Esophagus muscularis mucosa (tissue), 4 donors: ENCODE measurements around the gene FNBP1. TPM values are rescaled to one million over a fixed set of nuclear protein-coding genes. Genes with fewer than 3 reads are reported as not detected.

Source experiments
- DNase-seq: peaks from one replicate; pipeline ENCODE4 v3.0.0-alpha.2; 2017; ENCODE audit errors: extremely low spot score
- H3K27ac ChIP-seq, 4 donors: fragments of 200-600 bp; sonication (generic); replicated peaks in 1 of 4; 1 replicate in 3 of 4; 2 replicates in 1 of 4; pipeline ENCODE4 v1.5.1; 2016 to 2019; ENCODE audit warnings: mild to moderate bottlenecking in 1 of 4
- H3K27me3 ChIP-seq, 4 donors: fragments of 200-600 bp; sonication (generic); one replicate each; pipeline versions ENCODE4 v1.5.1 to v1.6.0; 2016 to 2019
- H3K36me3 ChIP-seq, 4 donors: fragments of 200-600 bp; sonication (generic); one replicate each; pipeline ENCODE4 v1.5.1; 2016 to 2019
- H3K4me1 ChIP-seq, 4 donors: fragments of 200-600 bp; sonication (generic); one replicate each; pipeline ENCODE4 v1.5.1; 2016 to 2019
- H3K4me3 ChIP-seq, 4 donors: fragments of 200-600 bp; sonication (generic); 1 replicate in 2 of 4; 2 replicates in 2 of 4; pipeline ENCODE4 v1.5.1; 2016 to 2019; ENCODE audit warnings: mild to moderate bottlenecking in 4 of 4, moderate library complexity in 1 of 4
- H3K9me3 ChIP-seq, 4 donors: fragments of 200-600 bp; sonication (generic); 1 replicate in 3 of 4; 2 replicates in 1 of 4; pipeline ENCODE4 v1.5.1; 2016 to 2019
- CTCF ChIP-seq, 3 experiments: fragments of 200-600 bp in 2 of 3; fragments of 450-650 bp in 1 of 3; sonication (generic) in 2 of 3; IDR thresholded peaks; one replicate each; pipeline ENCODE4 v1.5.1; 2017 to 2019; ENCODE audit warnings: antibody characterized with exemption in 3 of 3, mild to moderate bottlenecking in 2 of 3, moderate library complexity in 1 of 3
- EP300 ChIP-seq: sonication (generic); formaldehyde crosslinking; IDR thresholded peaks from one replicate; pipeline ENCODE4 v1.6.1; 2017; ENCODE audit warnings: antibody characterized with exemption
- POLR2A ChIP-seq: fragments of 450-650 bp; IDR thresholded peaks from one replicate; pipeline ENCODE4 v1.6.1; 2017; ENCODE audit warnings: antibody characterized with exemption, moderate library complexity, mild to moderate bottlenecking, low read depth
- POLR2AphosphoS5 ChIP-seq, 2 donors: sonication (generic); formaldehyde crosslinking; IDR thresholded peaks; one replicate each; pipeline ENCODE4 v1.6.1; 2017; ENCODE audit warnings: antibody characterized with exemption in 2 of 2
- WGBS: methylation state at CpG from one replicate; pipeline ENCODE4 v1.1.5; 2018; 5-methylcytosine and 5-hydroxymethylcytosine counted together
- intact Hi-C: fragments of 100-400 bp; cut with DNase I; formaldehyde crosslinking; loops from one replicate; pipeline ENCODE4 v1.15.1; 2023
- total RNA-seq, 4 donors: library from RNA; depleted of rRNA; stranded (reverse); fragments of >200 nt; gene quantifications; one replicate each; pipeline versions ENCODE4 v1.1.0 to v1.2.1, GENCODE V29; 2016

FNBP1 gene
- total RNA-seq, 4 donors from 2014 or later = 177 to 317 (median 254) TPM

- Histone ChIP-seq H3K9me3 (no peaks in the 10 kb centered on the region), H3K36me3 (peaks cover 0 to 10% (median 4%) of the 10 kb centered on the region in 4 donors), H3K4me3 (no peak overlapping the region), H3K27me3 (no peaks in the 10 kb centered on the region), H3K4me1 (peaks cover 58 to 90% (median 89%) of the 10 kb centered on the region in 4 donors), H3K27ac (peak overlapping the region; percentile 73 to 83 (median 82))
- WGBS = 51% methylated on average over 4 of the region's 4 CpGs
- intact Hi-C loops = no loop called here
- TF ChIP-seq CTCF (IDR thresholded peaks at IDR 0.05) (no peak), POLR2A (no peak), POLR2AphosphoS5 (IDR thresholded peaks at IDR 0.05) (no peak), EP300 (no peak)
- DNase-seq = no peak
Observed at GRCh38 chr9:129934041-129934591, 108.9 kb downstream of the FNBP1 start.

- DNase-seq = no peak
- Histone ChIP-seq H3K4me1 (peaks cover 52 to 83% (median 82%) of the 10 kb centered on the region in 4 donors), H3K27me3 (no peaks in the 10 kb centered on the region), H3K9me3 (no peaks in the 10 kb centered on the region), H3K36me3 (peaks cover 6 to 17% (median 11%) of the 10 kb centered on the region in 4 donors), H3K4me3 (no peak overlapping the region), H3K27ac (peak overlapping the region; percentile 73 to 83 (median 82))
- intact Hi-C loops = no loop called here
- WGBS = 46% methylated on average over 8 of the region's 8 CpGs
- TF ChIP-seq CTCF (IDR thresholded peaks at IDR 0.05) (no peak), POLR2AphosphoS5 (IDR thresholded peaks at IDR 0.05) (no peak), EP300 (no peak), POLR2A (no peak)
Observed at GRCh38 chr9:129933185-129934040, 109.6 kb downstream of the FNBP1 start.

- Histone ChIP-seq H3K9me3 (no peaks in the 10 kb centered on the region), H3K27me3 (no peaks in the 10 kb centered on the region), H3K27ac (peak overlapping the region; percentile 73 to 83 (median 82)), H3K36me3 (peaks cover 11 to 26% (median 19%) of the 10 kb centered on the region in 4 donors), H3K4me3 (peak overlapping the region in 2 of 4 donors; percentile 1 to 24), H3K4me1 (peaks cover 44 to 74% (median 73%) of the 10 kb centered on the region in 4 donors)
- intact Hi-C loops = no loop called here
- DNase-seq = no peak
- TF ChIP-seq POLR2A (no peak), CTCF (IDR thresholded peaks at IDR 0.05) (no peak), POLR2AphosphoS5 (IDR thresholded peaks at IDR 0.05) (no peak), EP300 (no peak)
- 16% methylated on average over 8 of the region's 8 CpGs for WGBS
Observed at GRCh38 chr9:129932303-129933151, 110.5 kb downstream of the FNBP1 start.

- no peak overlapping the region for H3K4me3 ChIP-seq
- 95% methylated on average over 2 of the region's 2 CpGs for WGBS
- peaks cover 28 to 44% (median 36%) of the 10 kb centered on the region in 4 donors for H3K36me3 ChIP-seq
- DNase-seq = no peak
- H3K4me1 ChIP-seq = peaks cover 42 to 58% (median 56%) of the 10 kb centered on the region in 4 donors
- peak overlapping the region; percentile 73 to 83 (median 82) for H3K27ac ChIP-seq
- no peaks in the 10 kb centered on the region for H3K27me3 ChIP-seq
- H3K9me3 ChIP-seq = no peaks in the 10 kb centered on the region
- intact Hi-C loops = no loop called here
- TF ChIP-seq CTCF (IDR thresholded peaks at IDR 0.05) (no peak), POLR2A (no peak), POLR2AphosphoS5 (IDR thresholded peaks at IDR 0.05) (no peak), EP300 (no peak)
Observed at GRCh38 chr9:129930743-129931142, 112.2 kb downstream of the FNBP1 start.
